GM23338 (cell line): ENCODE results near the gene MAP2K5. TPM values are rescaled to one million over a fixed set of nuclear protein-coding genes. Genes with fewer than 3 reads are reported as not detected.
A peak's percentile ranks its signal among the peaks of the same experiment; 100 is the strongest.

Experiments
- ATAC-seq: fragments of 200-7000 bp; cut with Tn5 transposase; 3 replicates; pipeline ENCODE4 v1.9.1; 2020
- DNase-seq: peaks from one replicate; pipeline ENCODE4 v3.0.0-alpha.2; 2015; ENCODE audit warnings: low spot score
- H2AFZ ChIP-seq: fragments of 200-600 bp; sonication (generic); 2 replicates; pipeline ENCODE4 v1.8.0; 2016; ENCODE audit warnings: antibody characterized with exemption, mild to moderate bottlenecking, moderate library complexity
- H3F3A ChIP-seq: fragments of 200-600 bp; sonication (generic); replicated peaks from 2 replicates; pipeline ENCODE4 v1.8.0; 2017; ENCODE audit warnings: antibody characterized with exemption, mixed run types, low read depth
- H3K27ac ChIP-seq: fragments of 200-600 bp; sonication (generic); 2 replicates; pipeline ENCODE4 v1.6.1; 2016; ENCODE audit warnings: low read depth
- H3K27me3 ChIP-seq: fragments of 200-600 bp; sonication (generic); 2 replicates; pipeline ENCODE4 v1.8.0; 2016; ENCODE audit warnings: mild to moderate bottlenecking, mixed run types, moderate library complexity; ENCODE audit not compliant: insufficient read depth
- H3K36me3 ChIP-seq: fragments of 200-600 bp; sonication (generic); 2 replicates; pipeline ENCODE4 v1.8.0; 2016; ENCODE audit warnings: mild to moderate bottlenecking; ENCODE audit not compliant: insufficient read depth
- H3K4me1 ChIP-seq: fragments of 200-600 bp; sonication (generic); 2 replicates; pipeline ENCODE4 v1.8.0; 2016; ENCODE audit warnings: mild to moderate bottlenecking, moderate library complexity; ENCODE audit not compliant: insufficient read depth
- H3K4me2 ChIP-seq: fragments of 200-600 bp; sonication (generic); 2 replicates; pipeline ENCODE4 v1.7.1; 2017; ENCODE audit warnings: mixed run types
- H3K4me3 ChIP-seq: fragments of 200-600 bp; sonication (generic); 2 replicates; pipeline ENCODE4 v1.6.1; 2016; ENCODE audit warnings: mixed run types
- H3K79me2 ChIP-seq: fragments of 200-600 bp; sonication (generic); replicated peaks from 2 replicates; pipeline ENCODE4 v1.8.0; 2017; ENCODE audit warnings: mild to moderate bottlenecking; ENCODE audit not compliant: insufficient read depth
- H3K9me2 ChIP-seq: fragments of 200-600 bp; sonication (generic); 2 replicates; pipeline ENCODE4 v1.8.0; 2017; ENCODE audit not compliant: insufficient read depth
- H4K20me1 ChIP-seq: fragments of 200-600 bp; sonication (generic); replicated peaks from 2 replicates; pipeline ENCODE4 v1.8.0; 2017; ENCODE audit warnings: mild to moderate bottlenecking; ENCODE audit not compliant: insufficient read depth
- H3K27ac Mint-ChIP-seq: 2 replicates; pipeline ENCODE4 v1.8.0; 2020; ENCODE audit warnings: inconsistent platforms, mild to moderate bottlenecking, moderate library complexity, mixed read lengths
- H3K27me3 Mint-ChIP-seq: 3 replicates; pipeline ENCODE4 v1.8.0; 2022; ENCODE audit warnings: low read depth, mild to moderate bottlenecking, moderate library complexity, mixed read lengths, inconsistent platforms; ENCODE audit not compliant: insufficient read depth, poor library complexity
- H3K36me3 Mint-ChIP-seq: 3 replicates; pipeline ENCODE4 v1.8.0; 2021; ENCODE audit warnings: low read depth, mild to moderate bottlenecking, inconsistent platforms, moderate library complexity, mixed read lengths
- H3K4me1 Mint-ChIP-seq: 3 replicates; pipeline ENCODE4 v1.8.0; 2020; ENCODE audit warnings: mild to moderate bottlenecking, inconsistent platforms, mixed read lengths
- H3K4me3 Mint-ChIP-seq: 3 replicates; pipeline ENCODE4 v1.8.0; 2021; ENCODE audit warnings: moderate library complexity, mild to moderate bottlenecking, inconsistent platforms, mixed read lengths
- H3K9me3 Mint-ChIP-seq: 3 replicates; pipeline ENCODE4 v1.8.0; 2020; ENCODE audit warnings: moderate library complexity, mild to moderate bottlenecking, inconsistent platforms, mixed read lengths
- CREB1 ChIP-seq: fragments of 250-450 bp; sonication (Bioruptor Pico); IDR thresholded peaks from 2 replicates; pipeline ENCODE4 v1.5.0; 2020; ENCODE audit warnings: low read depth, mild to moderate bottlenecking, moderate library complexity
- CTCF ChIP-seq, 2 experiments: fragments of 200-600 bp in 1 of 2; sonication (generic) in 1 of 2; conservative IDR thresholded peaks; 2 replicates each; pipeline versions ENCODE4 v1.5.1 to v1.6.1; 2016 to 2017; ENCODE audit warnings: antibody characterized with exemption in 2 of 2, low read depth in 2 of 2, mild to moderate bottlenecking in 2 of 2, moderate library complexity in 1 of 2
- ETS1 ChIP-seq: IDR thresholded peaks from 2 replicates; pipeline ENCODE4 v1.6.1; 2016; ENCODE audit warnings: antibody characterized with exemption
- EZH2 ChIP-seq: fragments of 200-600 bp; sonication (generic); IDR thresholded peaks from one replicate; pipeline ENCODE4 v1.8.0; 2017; ENCODE audit warnings: antibody characterized with exemption, mild to moderate bottlenecking, low read depth; ENCODE audit not compliant: unreplicated experiment
- EZH2phosphoT487 ChIP-seq: fragments of 200-600 bp; sonication (generic); IDR thresholded peaks from one replicate; pipeline ENCODE4 v1.8.1; 2018; ENCODE audit warnings: antibody characterized with exemption; ENCODE audit not compliant: unreplicated experiment
- JUNB ChIP-seq: IDR thresholded peaks from one replicate; pipeline ENCODE4 v1.6.1; 2016; ENCODE audit warnings: antibody characterized with exemption; ENCODE audit not compliant: unreplicated experiment
- NANOG ChIP-seq: IDR thresholded peaks from 2 replicates; pipeline ENCODE4 v1.6.1; 2016; ENCODE audit warnings: antibody characterized with exemption, borderline replicate concordance
- POLR2AphosphoS5 ChIP-seq: IDR thresholded peaks from 2 replicates; pipeline ENCODE4 v1.6.1; 2016; ENCODE audit warnings: antibody characterized with exemption, low read depth
- REST ChIP-seq: IDR thresholded peaks from one replicate; pipeline ENCODE4 v1.6.1; 2018; ENCODE audit warnings: antibody characterized with exemption; ENCODE audit not compliant: unreplicated experiment
- STAT1 ChIP-seq: IDR thresholded peaks from one replicate; pipeline ENCODE4 v1.6.1; 2016; ENCODE audit warnings: antibody characterized with exemption; ENCODE audit not compliant: unreplicated experiment
- ZNF114 ChIP-seq: fragments of 250-450 bp; sonication (Bioruptor Pico); IDR thresholded peaks from 2 replicates; pipeline ENCODE4 v1.5.0; 2020; ENCODE audit warnings: mild to moderate bottlenecking, moderate library complexity
- ZNF331 ChIP-seq: fragments of 250-450 bp; sonication (Bioruptor Pico); IDR thresholded peaks from 2 replicates; pipeline ENCODE4 v1.5.0; 2020; ENCODE audit warnings: low read depth, mild to moderate bottlenecking, moderate library complexity
- ZNF462 ChIP-seq: fragments of 250-450 bp; sonication (Bioruptor Pico); IDR thresholded peaks from 2 replicates; pipeline ENCODE4 v1.5.0; 2020; ENCODE audit warnings: mild to moderate bottlenecking, moderate library complexity
- polyA plus RNA-seq: library from polyadenylated mRNA; unstranded; fragments of >200 nt; fragmentation: Nextera tagmentation; extraction: Ambion mirVana; gene quantifications from 2 replicates; pipeline ENCODE4 v1.2.1, GENCODE V29; 2016
- total RNA-seq: library from RNA; depleted of rRNA; stranded (reverse); fragments of >200 nt; shearing (Covaris generic); gene quantifications from 2 replicates; pipeline ENCODE4 v1.2.3, GENCODE V29; 2014

The MAP2K5 gene
- total and polyA plus RNA-seq, 2 experiments from 2014 or later, result 6.5 to 13.6 TPM

- Histone ChIP-seq H3K27me3 (no peaks in the 10 kb centered on the region), H3K27ac (peak overlapping the region; percentile 40), H3K4me1 (peaks cover 18% of the 10 kb centered on the region), H4K20me1 (0 out of 2 replicates have a peak, but pooled peaks cover 3% of the 10 kb centered on the region), H3K79me2 (no peaks in the 10 kb centered on the region; the same call in 1 of the 2 replicates), H3K4me2 (no peak overlapping the region), H3K9me2 (no peaks in the 10 kb centered on the region), H3K36me3 (no peaks in the 10 kb centered on the region), H2AFZ (no peak overlapping the region), H3F3A (no peaks in the 10 kb centered on the region), H3K4me3 (no peak overlapping the region)
- DNase-seq (no peak), ATAC-seq (peak; percentile 85)
- peaks cover 1% of the 10 kb centered on the region for H3K27me3 Mint-ChIP-seq
- H3K27ac Mint-ChIP-seq, result no peak overlapping the region; the same call in 1 of the 2 replicates
- H3K4me3 Mint-ChIP-seq, result no peak overlapping the region
- H3K4me1 Mint-ChIP-seq, result peaks cover 24% of the 10 kb centered on the region
- H3K9me3 Mint-ChIP-seq, result peaks cover 4% of the 10 kb centered on the region; the same call in 2 of the 3 replicates
- H3K36me3 Mint-ChIP-seq, result peaks cover 6% of the 10 kb centered on the region; the same call in 2 of the 3 replicates
- TF ChIP-seq REST (no peak), ZNF331 (CRISPR knock-in tag) (no peak), EZH2 (no peak), ETS1 (no peak), EZH2phosphoT487 (no peak), NANOG (no peak), CREB1 (CRISPR knock-in tag) (no peak), ZNF462 (CRISPR knock-in tag) (no peak), ZNF114 (CRISPR knock-in tag) (no peak), POLR2AphosphoS5 (no peak), STAT1 (no peak), JUNB (no peak), CTCF (conservative IDR thresholded peaks at IDR 0.05; ENCODE audit: low read depth in 2 of 2) (no peak)
Measured at GRCh38 chr15:67559158-67559557, 16.7 kb downstream of the MAP2K5 start.
